IMR-90 (cell line): Measurements from ENCODE around the gene SYMPK.

Source experiments
- BHLHE40 ChIP-seq: fragments of 150-350 bp; IDR thresholded peaks from 2 replicates; pipeline ENCODE4 v1.6.1; 2016; ENCODE audit warnings: mild to moderate bottlenecking, low read depth, low read length
- CEBPB ChIP-seq: IDR thresholded peaks from 2 replicates; pipeline ENCODE4 v1.6.1; 2012; ENCODE audit warnings: low read depth, low read length, improper control_type of control experiment
- CHD1 ChIP-seq: IDR thresholded peaks from 2 replicates; pipeline ENCODE4 v1.6.1; 2012; ENCODE audit warnings: low read depth, low read length, improper control_type of control experiment
- MAFK ChIP-seq: IDR thresholded peaks from 2 replicates; pipeline ENCODE4 v1.6.1; 2012; ENCODE audit warnings: low read depth, low read length, improper control_type of control experiment
- POLR2A ChIP-seq: IDR thresholded peaks from 2 replicates; pipeline ENCODE4 v1.6.1; 2012; ENCODE audit warnings: mild to moderate bottlenecking, low read depth, low read length
- SMC3 ChIP-seq: fragments of 150-350 bp; IDR thresholded peaks from 2 replicates; pipeline ENCODE4 v1.6.1; 2016; ENCODE audit warnings: low read depth, mild to moderate bottlenecking, antibody characterized with exemption, low read length, moderate library complexity
- TF ChIP-seq, protein P1 (sequence below): conservative IDR thresholded peaks from 2 replicates; pipeline ENCODE4 v1.5.1; 2012; ENCODE audit warnings: mild to moderate bottlenecking, low read depth, low read length, improper control_type of control experiment
- TF ChIP-seq, protein P2 (sequence below): fragments of 150-350 bp; IDR thresholded peaks from 2 replicates; pipeline ENCODE4 v1.6.1; 2017; ENCODE audit warnings: mild to moderate bottlenecking, antibody characterized with exemption, low read length, low read depth
- TF ChIP-seq, protein P3 (sequence below): fragments of 150-350 bp; IDR thresholded peaks from 2 replicates; pipeline ENCODE4 v1.6.1; 2016; ENCODE audit warnings: low read depth, mild to moderate bottlenecking, low read length, moderate library complexity, borderline replicate concordance

DNA sequence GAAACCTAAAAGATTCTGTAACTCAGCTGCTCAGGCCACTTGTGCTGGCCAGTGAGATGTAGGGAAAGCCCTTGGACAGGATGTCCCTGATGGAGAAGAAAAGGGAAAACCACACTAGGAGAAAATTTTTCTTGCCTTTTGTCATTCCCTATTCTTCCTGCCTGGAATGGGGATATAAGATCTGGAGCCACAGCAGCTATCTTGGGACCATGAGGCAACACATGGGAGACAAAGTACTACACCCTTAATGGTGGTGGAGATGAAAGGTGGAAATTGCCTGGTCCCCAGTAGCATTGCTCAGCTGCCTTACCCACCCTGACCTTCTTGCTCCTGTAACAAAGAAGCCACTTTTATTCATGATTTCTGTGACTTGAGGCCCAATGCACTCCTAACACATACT lies 57.2 kb downstream of the SYMPK start:
- TF ChIP-seq, protein P1, sequence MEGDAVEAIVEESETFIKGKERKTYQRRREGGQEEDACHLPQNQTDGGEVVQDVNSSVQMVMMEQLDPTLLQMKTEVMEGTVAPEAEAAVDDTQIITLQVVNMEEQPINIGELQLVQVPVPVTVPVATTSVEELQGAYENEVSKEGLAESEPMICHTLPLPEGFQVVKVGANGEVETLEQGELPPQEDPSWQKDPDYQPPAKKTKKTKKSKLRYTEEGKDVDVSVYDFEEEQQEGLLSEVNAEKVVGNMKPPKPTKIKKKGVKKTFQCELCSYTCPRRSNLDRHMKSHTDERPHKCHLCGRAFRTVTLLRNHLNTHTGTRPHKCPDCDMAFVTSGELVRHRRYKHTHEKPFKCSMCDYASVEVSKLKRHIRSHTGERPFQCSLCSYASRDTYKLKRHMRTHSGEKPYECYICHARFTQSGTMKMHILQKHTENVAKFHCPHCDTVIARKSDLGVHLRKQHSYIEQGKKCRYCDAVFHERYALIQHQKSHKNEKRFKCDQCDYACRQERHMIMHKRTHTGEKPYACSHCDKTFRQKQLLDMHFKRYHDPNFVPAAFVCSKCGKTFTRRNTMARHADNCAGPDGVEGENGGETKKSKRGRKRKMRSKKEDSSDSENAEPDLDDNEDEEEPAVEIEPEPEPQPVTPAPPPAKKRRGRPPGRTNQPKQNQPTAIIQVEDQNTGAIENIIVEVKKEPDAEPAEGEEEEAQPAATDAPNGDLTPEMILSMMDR: no peak
- TF ChIP-seq CEBPB (no peak), POLR2A (no peak), MAFK (no peak), SMC3 (no peak), BHLHE40 (no peak), CHD1 (no peak)
- TF ChIP-seq, protein P2, sequence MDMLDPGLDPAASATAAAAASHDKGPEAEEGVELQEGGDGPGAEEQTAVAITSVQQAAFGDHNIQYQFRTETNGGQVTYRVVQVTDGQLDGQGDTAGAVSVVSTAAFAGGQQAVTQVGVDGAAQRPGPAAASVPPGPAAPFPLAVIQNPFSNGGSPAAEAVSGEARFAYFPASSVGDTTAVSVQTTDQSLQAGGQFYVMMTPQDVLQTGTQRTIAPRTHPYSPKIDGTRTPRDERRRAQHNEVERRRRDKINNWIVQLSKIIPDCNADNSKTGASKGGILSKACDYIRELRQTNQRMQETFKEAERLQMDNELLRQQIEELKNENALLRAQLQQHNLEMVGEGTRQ: no peak
- TF ChIP-seq, protein P3, sequence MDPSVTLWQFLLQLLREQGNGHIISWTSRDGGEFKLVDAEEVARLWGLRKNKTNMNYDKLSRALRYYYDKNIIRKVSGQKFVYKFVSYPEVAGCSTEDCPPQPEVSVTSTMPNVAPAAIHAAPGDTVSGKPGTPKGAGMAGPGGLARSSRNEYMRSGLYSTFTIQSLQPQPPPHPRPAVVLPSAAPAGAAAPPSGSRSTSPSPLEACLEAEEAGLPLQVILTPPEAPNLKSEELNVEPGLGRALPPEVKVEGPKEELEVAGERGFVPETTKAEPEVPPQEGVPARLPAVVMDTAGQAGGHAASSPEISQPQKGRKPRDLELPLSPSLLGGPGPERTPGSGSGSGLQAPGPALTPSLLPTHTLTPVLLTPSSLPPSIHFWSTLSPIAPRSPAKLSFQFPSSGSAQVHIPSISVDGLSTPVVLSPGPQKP: no peak
